NCI-H187 (cell line): ENCODE measurements around the gene BCL2.

Experiments used
- DNase-seq, 2 experiments: peaks; one replicate each; lab custom pipeline; 2025; lab: John Stamatoyannopoulos, UW

Gene BCL2

GRCh38 chr18:63326011-63326410 lies 6.4 kb upstream of the BCL2 start:
- DNase-seq = no peak

GRCh38 chr18:63325086-63325686 lies 5.6 kb upstream of the BCL2 start:
- no peak for DNase-seq

GRCh38 chr18:63322908-63323634 lies 3.5 kb upstream of the BCL2 start:
- DNase-seq = peak in 1 of 2 experiments; percentile 17

GRCh38 chr18:63322206-63322605 lies 2.6 kb upstream of the BCL2 start:
- DNase-seq = no peak

GRCh38 chr18:63321291-63321690 lies 1.7 kb upstream of the BCL2 start:
- DNase-seq = no peak

DNA sequence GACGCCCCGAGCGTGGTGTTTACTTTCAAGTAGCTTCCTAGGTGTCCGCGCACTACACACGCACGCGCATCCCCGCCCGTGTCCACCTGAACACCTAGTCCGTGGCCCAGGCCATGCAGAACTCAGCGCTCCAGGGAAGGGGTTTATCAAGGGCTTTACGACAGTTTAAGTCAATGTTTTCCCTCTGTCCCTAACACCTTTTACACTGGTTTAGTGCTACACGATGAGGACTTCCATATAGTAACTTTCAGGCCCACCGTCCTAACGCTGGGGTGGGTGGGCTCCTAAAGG lies 1.4 kb upstream of the BCL2 start:
- DNase-seq = peak; percentile 39

DNA sequence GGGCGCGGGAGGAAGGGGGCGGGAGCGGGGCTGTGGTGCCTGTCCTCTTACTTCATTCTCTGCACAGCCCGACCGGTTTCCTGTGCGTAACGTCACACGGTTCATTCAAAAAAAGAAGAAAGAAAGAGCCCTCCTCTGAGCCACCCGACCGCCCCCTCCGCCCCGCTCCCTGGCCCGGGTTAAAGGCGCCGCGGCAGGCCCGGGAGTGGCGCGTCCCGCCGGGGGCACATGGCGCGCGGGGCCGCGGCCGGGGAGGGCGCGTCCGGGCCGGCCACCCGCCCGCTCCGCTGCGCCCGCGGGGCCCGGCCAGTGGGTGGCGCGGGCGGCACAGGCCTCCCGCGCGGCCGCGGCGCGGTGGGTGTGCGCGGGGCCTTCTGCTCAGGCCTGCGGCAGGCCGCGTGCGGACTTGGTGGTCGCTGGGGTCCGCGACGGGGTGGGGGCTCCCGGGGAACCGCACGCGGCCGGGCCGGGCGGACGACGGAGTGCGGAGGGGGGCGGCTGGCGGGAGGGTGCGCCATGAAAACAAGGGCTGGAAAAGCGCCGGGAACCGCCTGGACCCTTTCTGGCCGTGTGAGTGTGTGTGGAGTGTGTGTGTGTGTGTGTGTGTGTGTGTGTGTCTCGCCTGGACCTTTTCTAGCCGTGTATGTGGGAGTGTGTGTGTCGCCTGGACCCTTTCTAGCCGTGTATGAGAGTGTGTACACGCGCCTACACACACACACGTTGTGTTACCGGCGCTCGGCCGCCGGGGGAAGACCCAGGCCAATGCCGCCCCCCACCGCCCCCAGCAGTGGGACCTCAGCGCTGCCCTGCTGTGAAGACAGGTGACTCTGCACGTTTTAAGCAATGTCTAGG lies 780 bp upstream of the BCL2 start:
- DNase-seq = peak in 1 of 2 experiments; percentile 35

DNA sequence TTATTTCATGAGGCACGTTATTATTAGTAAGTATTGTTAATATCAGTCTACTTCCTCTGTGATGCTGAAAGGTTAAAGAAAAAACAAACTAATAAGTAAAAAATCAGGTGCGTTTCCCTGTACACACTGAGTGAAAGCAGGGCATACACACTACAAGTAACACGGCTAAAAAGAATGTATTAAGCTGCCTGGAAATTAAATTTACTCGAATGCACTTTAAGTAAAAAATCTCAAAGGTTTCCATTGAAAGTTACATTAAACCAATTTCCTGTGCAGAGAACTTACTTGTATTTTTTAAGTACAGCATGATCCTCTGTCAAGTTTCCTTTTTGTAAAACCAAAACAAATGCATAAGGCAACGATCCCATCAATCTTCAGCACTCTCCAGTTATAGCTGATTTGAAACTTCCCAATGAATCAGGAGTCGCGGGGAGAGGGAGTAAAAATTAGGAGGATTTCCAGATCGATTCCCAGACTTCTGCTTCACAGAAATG lies 633 bp downstream of the BCL2 start:
- no peak for DNase-seq

- peak; percentile 45 to 70 for DNase-seq
Observed at GRCh38 chr18:63317982-63318888, 1.3 kb downstream of the BCL2 start.

- DNase-seq = no peak
Observed at GRCh38 chr18:63317556-63317946, 2.0 kb downstream of the BCL2 start.

- no peak for DNase-seq
Observed at GRCh38 chr18:63316612-63317555, 2.7 kb downstream of the BCL2 start.

DNA sequence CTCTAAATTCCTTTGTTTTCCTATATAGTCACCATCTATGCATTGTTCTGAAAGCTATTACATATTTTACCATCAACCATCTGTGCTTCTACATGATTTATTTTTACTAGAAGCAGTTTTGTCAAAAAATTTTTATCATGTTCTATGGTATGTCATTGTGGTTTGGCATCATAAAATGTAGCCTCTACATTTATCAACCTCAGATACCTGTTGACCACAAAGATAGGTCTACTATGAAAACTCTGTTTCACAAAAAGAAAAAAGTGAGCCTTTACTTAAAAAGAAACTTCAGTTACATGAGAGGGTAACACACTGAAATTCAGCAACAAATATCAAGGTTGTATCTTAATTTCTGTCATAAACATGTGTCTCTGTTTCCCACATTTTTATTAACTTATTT lies 3.7 kb downstream of the BCL2 start:
- no peak for DNase-seq

GRCh38 chr18:63315131-63315662 lies 4.4 kb downstream of the BCL2 start:
- no peak for DNase-seq

DNA sequence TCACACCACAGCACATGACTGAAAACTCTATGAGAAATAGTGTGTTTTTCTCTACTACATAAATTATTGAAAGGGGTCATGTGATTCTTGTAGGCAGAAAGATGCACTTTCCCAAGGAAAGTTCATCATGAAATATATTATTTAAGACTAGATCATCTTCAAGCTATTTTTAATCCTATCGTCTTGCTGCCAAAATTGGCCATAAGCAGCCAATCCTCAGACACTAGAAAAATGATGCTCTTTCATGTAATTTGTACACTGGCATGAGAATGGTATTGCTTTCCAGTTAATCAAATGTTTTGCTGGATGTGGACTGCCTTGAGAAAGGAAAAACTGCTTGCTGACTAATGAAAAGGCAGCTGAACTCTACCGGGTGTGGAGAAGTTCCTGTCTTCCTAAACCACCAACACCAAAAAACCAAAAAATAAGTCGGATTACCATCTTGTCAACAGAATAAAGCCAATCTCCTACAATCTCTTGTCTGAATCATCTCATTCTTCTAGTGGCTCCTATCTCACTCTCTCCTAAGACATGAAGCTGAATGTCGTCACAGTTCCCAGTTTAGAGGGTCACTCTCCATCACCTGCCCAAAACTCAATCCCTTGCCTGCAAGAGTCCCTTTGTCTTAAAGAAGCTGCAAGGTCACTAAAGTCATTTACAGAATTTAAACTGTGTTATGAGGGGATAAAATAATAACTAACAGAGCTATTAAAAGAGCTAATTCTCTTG lies 5.3 kb downstream of the BCL2 start:
- no peak for DNase-seq

DNA sequence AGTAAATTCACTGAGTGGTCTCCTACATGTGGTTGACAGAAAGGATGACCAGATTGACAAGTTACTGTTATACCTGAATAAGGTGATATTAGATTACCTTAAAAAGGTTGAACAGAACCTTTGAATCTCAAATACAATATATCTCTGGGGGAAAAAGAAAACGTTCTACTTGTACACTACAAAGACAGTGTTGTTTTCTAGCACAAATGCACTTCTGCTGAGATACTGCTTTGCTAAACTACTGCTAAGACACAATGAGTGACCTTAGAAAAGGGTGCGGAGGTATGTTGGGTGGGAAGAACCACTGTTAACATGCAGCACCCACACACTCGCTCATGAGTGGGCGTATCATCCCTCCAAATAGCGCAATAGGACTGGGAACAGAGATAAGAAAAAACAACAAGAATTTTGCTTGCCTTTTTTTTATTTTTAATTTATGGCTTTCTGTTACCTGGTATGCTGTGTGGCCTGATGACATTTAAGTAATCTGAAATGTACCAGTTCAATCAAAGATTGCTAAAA lies 6.1 kb downstream of the BCL2 start:
- DNase-seq = no peak

GRCh38 chr18:63312737-63313395 lies 6.7 kb downstream of the BCL2 start:
- DNase-seq = no peak

DNA sequence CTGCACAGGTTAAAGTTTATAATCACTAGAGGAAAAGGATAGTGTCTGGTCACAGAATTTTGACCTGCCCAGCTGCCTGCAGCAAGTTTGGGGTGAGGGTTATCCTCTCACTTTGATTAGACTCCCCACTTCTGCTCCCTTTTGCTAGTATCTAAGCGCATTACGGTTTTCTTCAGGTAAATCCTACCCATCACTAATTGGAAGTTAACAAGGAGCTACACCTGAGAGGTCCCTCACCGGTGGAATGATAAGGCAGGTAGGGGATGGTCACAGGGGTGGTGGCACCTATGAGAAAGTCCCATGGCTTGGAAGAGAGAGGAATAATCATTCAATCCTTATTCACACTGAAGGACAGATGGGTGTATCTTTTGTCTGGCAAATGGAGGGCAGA lies 7.6 kb downstream of the BCL2 start:
- no peak for DNase-seq

GRCh38 chr18:63311118-63312018 lies 8.2 kb downstream of the BCL2 start:
- DNase-seq = no peak
